ENCODE measurements around the gene EIPR1.

DNA sequence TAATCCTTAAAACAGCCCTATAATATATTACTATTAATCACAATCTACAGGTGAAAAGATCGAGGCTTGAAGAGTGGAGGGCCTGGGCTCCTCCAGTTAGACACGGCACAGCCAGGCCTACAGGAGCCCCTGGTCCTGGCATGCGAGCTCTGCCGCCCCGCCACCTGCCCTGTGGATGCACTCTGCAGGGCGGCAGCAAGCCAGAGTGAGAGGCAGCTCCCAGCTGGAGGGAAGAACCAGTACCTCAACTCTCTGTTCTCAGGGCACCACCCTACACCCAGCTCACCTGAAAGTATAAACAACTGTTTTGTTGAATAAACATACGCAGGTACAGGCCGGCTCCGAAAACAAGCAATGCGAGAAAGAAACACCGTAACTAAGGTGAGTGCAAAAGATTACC lies 34.6 kb downstream of the EIPR1 start:
- TF ChIP-seq POLR2AphosphoS5 (IDR thresholded peaks at IDR 0.05; ENCODE audit: low read depth), result no peak
- TF ChIP-seq EZH2 (IDR thresholded peaks at IDR 0.05; ENCODE audit: low read depth, unreplicated experiment), result no peak
- TF ChIP-seq, protein P1, sequence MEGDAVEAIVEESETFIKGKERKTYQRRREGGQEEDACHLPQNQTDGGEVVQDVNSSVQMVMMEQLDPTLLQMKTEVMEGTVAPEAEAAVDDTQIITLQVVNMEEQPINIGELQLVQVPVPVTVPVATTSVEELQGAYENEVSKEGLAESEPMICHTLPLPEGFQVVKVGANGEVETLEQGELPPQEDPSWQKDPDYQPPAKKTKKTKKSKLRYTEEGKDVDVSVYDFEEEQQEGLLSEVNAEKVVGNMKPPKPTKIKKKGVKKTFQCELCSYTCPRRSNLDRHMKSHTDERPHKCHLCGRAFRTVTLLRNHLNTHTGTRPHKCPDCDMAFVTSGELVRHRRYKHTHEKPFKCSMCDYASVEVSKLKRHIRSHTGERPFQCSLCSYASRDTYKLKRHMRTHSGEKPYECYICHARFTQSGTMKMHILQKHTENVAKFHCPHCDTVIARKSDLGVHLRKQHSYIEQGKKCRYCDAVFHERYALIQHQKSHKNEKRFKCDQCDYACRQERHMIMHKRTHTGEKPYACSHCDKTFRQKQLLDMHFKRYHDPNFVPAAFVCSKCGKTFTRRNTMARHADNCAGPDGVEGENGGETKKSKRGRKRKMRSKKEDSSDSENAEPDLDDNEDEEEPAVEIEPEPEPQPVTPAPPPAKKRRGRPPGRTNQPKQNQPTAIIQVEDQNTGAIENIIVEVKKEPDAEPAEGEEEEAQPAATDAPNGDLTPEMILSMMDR (conservative IDR thresholded peaks at IDR 0.05; ENCODE audit: low read depth in 2 of 2), result no peak
- TF ChIP-seq JUNB (IDR thresholded peaks at IDR 0.05; ENCODE audit: unreplicated experiment), result no peak
- no peak for TF ChIP-seq CREB1 (CRISPR knock-in tag; IDR thresholded peaks at IDR 0.05; ENCODE audit: low read depth)
- TF ChIP-seq STAT1 (IDR thresholded peaks at IDR 0.05; ENCODE audit: unreplicated experiment), result no peak
- no peak for TF ChIP-seq REST (IDR thresholded peaks at IDR 0.05; ENCODE audit: unreplicated experiment)
